NCI-H128 (cell line): ENCODE results near the gene PMS2.
"Not testable (repeated sequence)": the region's sequence is repeated elsewhere in the genome, so short reads cannot be mapped to it uniquely, and the experiment has no call there.

Source experiments
- DNase-seq: peaks from one replicate; lab custom pipeline; 2025; ENCODE audit not compliant: unreplicated experiment; lab: John Stamatoyannopoulos, UW

Gene PMS2

GRCh38 chr7:5930290-5930689 is 78.6 kb downstream of the PMS2 start:
- DNase-seq = not testable (repeated sequence)

- not testable (repeated sequence) for DNase-seq
Measured at GRCh38 chr7:5926263-5926870, 82.5 kb downstream of the PMS2 start.

GRCh38 chr7:5924630-5925029 is 84.2 kb downstream of the PMS2 start:
- DNase-seq = not testable (repeated sequence)

- not testable (repeated sequence) for DNase-seq
Measured at GRCh38 chr7:5924180-5924579, 84.7 kb downstream of the PMS2 start.
